Smooth muscle cell (in vitro differentiated cells): ENCODE measurements around the gene ACADL. TPM values are rescaled to one million over a fixed set of nuclear protein-coding genes. Genes with fewer than 3 reads are reported as not detected.

ENCODE experiments used
- DNase-seq: peaks from one replicate; lab custom pipeline; 2025; ENCODE audit not compliant: unreplicated experiment; lab: John Stamatoyannopoulos, UW
- H2AFZ ChIP-seq: fragments of 200-600 bp; sonication (generic); 2 replicates; pipeline ENCODE4 v1.6.0; 2016; ENCODE audit warnings: antibody characterized with exemption, low read depth, mild to moderate bottlenecking
- H3F3A ChIP-seq: fragments of 200-600 bp; sonication (generic); 2 replicates; pipeline ENCODE4 v1.6.0; 2017; ENCODE audit warnings: antibody characterized with exemption, low read depth
- H3K27ac ChIP-seq: fragments of 200-600 bp; sonication (generic); 2 replicates; pipeline ENCODE4 v1.5.1; 2016; ENCODE audit warnings: low read depth, mild to moderate bottlenecking
- H3K27me3 ChIP-seq: fragments of 200-600 bp; sonication (generic); 2 replicates; pipeline ENCODE4 v1.6.1; 2016; ENCODE audit warnings: low read depth, mild to moderate bottlenecking
- H3K36me3 ChIP-seq: fragments of 200-600 bp; sonication (generic); 2 replicates; pipeline ENCODE4 v1.5.1; 2016; ENCODE audit warnings: low read depth
- H3K4me1 ChIP-seq: fragments of 200-600 bp; sonication (generic); 2 replicates; pipeline ENCODE4 v1.5.1; 2016; ENCODE audit warnings: low read depth
- H3K4me2 ChIP-seq: fragments of 200-600 bp; sonication (generic); 2 replicates; pipeline ENCODE4 v1.6.0; 2016; ENCODE audit warnings: mild to moderate bottlenecking
- H3K4me3 ChIP-seq: fragments of 200-600 bp; sonication (generic); 2 replicates; pipeline ENCODE4 v1.5.1; 2016; ENCODE audit warnings: mild to moderate bottlenecking
- H3K79me2 ChIP-seq: fragments of 200-600 bp; sonication (generic); 2 replicates; pipeline ENCODE4 v1.6.0; 2016; ENCODE audit warnings: low read depth, mild to moderate bottlenecking
- H3K9ac ChIP-seq: fragments of 200-600 bp; sonication (generic); 2 replicates; pipeline ENCODE4 v1.6.0; 2016; ENCODE audit warnings: low read depth
- H3K9me3 ChIP-seq: fragments of 200-600 bp; sonication (generic); replicated peaks from 2 replicates; pipeline ENCODE4 v1.5.1; 2016; ENCODE audit warnings: low read depth
- H4K20me1 ChIP-seq: fragments of 200-600 bp; sonication (generic); 2 replicates; pipeline ENCODE4 v1.6.0; 2016; ENCODE audit warnings: low read depth
- CTCF ChIP-seq: fragments of 200-600 bp; sonication (generic); IDR thresholded peaks from 2 replicates; pipeline ENCODE4 v1.5.1; 2017; ENCODE audit warnings: borderline replicate concordance, mild to moderate bottlenecking, antibody characterized with exemption; ENCODE audit not compliant: insufficient read depth, poor library complexity, severe bottlenecking
- WGBS: methylation state at CpG from one replicate; pipeline ENCODE4 v1.1.7; 2016; ENCODE audit warnings: low lambda C conversion rate; 5-methylcytosine and 5-hydroxymethylcytosine counted together
- polyA plus RNA-seq: library from polyadenylated mRNA; unstranded; fragments of >200 nt; fragmentation: Nextera tagmentation; extraction: Ambion mirVana; gene quantifications from 2 replicates; pipeline ENCODE4 v1.2.1, GENCODE V29; 2016
- total RNA-seq: library from RNA; depleted of rRNA; stranded (reverse); fragments of >200 nt; gene quantifications from 2 replicates; pipeline ENCODE4 v1.2.3, GENCODE V29; 2014

The ACADL gene
- total and polyA plus RNA-seq, 2 experiments from 2014 or later, result 1.3 to 6.2 TPM

- Histone ChIP-seq H4K20me1 (peaks cover 15% of the 10 kb centered on the region), H3K9me3 (no peaks in the 10 kb centered on the region), H3K4me3 (no peak overlapping the region), H3K79me2 (peaks cover 71% of the 10 kb centered on the region), H3K9ac (no peak overlapping the region), H3K4me2 (no peak overlapping the region), H3K27ac (no peak overlapping the region), H3K27me3 (no peaks in the 10 kb centered on the region), H2AFZ (no peak overlapping the region), H3K36me3 (no peaks in the 10 kb centered on the region), H3K4me1 (peaks cover 11% of the 10 kb centered on the region), H3F3A (no peaks in the 10 kb centered on the region)
- no peak for TF ChIP-seq CTCF
- WGBS, result 60% methylated on average over 6 of the region's 6 CpGs
- DNase-seq, result no peak
Observed at GRCh38 chr2:210162466-210163124, 62.7 kb downstream of the ACADL start.

DNA sequence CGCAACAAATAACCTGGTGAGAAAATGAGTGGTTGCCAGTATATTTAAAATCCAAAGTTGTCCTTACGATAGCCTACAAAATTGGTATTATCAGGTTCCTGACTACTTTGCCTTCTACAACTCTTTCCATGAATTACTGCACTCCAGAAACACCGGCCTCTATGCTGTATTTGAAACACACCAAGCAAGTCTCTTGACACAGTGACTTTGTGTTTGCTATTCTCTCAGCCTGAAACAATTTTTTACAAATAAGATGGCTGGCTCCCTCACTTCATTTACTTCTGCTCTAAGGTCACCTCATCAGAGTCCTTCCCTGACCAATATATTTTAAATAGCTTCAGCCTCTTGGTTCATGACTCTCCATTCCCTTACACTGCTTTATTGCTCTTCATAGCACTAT is 66.2 kb downstream of the ACADL start:
- peaks cover 60% of the 10 kb centered on the region for H3K79me2 ChIP-seq
- no peaks in the 10 kb centered on the region for H3K4me1 ChIP-seq
- peaks cover 31% of the 10 kb centered on the region for H4K20me1 ChIP-seq
- H3F3A ChIP-seq, result no peaks in the 10 kb centered on the region
- no peak overlapping the region for H3K9ac ChIP-seq
- H3K9me3 ChIP-seq, result no peaks in the 10 kb centered on the region
- peaks cover 4% of the 10 kb centered on the region for H3K36me3 ChIP-seq
- H3K4me3 ChIP-seq, result no peak overlapping the region
- 98% methylated on average over 3 of the region's 3 CpGs for WGBS
- H2AFZ ChIP-seq, result no peak overlapping the region
- TF ChIP-seq CTCF, result no peak
- no peak overlapping the region for H3K27ac ChIP-seq
- no peak overlapping the region for H3K4me2 ChIP-seq
- no peak for DNase-seq
- H3K27me3 ChIP-seq, result no peaks in the 10 kb centered on the region

- H3K4me1 ChIP-seq, result no peaks in the 10 kb centered on the region
- H3K9ac ChIP-seq, result no peak overlapping the region
- peaks cover 31% of the 10 kb centered on the region for H4K20me1 ChIP-seq
- no peaks in the 10 kb centered on the region for H3F3A ChIP-seq
- no peak overlapping the region for H3K4me3 ChIP-seq
- no peak for TF ChIP-seq CTCF
- WGBS, result 96% methylated on average over 2 of the region's 2 CpGs
- H3K79me2 ChIP-seq, result peaks cover 52% of the 10 kb centered on the region
- H2AFZ ChIP-seq, result no peak overlapping the region
- peaks cover 4% of the 10 kb centered on the region for H3K36me3 ChIP-seq
- H3K9me3 ChIP-seq, result no peaks in the 10 kb centered on the region
- no peak overlapping the region for H3K4me2 ChIP-seq
- no peak overlapping the region for H3K27ac ChIP-seq
- DNase-seq, result no peak
- H3K27me3 ChIP-seq, result no peaks in the 10 kb centered on the region
Observed at GRCh38 chr2:210158236-210158635, 67.0 kb downstream of the ACADL start.

DNA sequence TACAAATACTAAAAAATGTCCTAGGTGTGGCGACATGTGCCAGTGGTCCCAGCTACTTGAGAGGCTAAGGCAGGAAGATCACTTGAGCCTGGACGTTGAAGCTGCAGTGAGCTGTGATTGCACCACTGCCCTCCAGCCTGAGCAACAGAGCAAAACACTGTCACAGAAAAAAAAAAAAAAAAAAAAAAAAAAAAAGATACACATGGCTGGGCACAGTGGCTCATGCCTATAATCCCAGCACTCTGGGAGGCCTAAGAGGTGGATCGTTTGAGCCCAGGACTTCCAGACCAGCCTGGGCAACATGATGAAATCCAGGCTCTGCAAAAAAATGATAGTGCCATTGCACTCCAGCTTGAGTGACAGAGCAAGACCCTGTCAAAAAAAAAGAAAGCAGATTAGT is 67.7 kb downstream of the ACADL start:
- no peak overlapping the region for H3K4me2 ChIP-seq
- 79% methylated on average over 3 of the region's 3 CpGs for WGBS
- H3K27ac ChIP-seq, result no peak overlapping the region
- DNase-seq, result no peak
- no peak overlapping the region for H3K4me3 ChIP-seq
- no peak overlapping the region for H3K9ac ChIP-seq
- peaks cover 29% of the 10 kb centered on the region for H4K20me1 ChIP-seq
- peaks cover 4% of the 10 kb centered on the region for H3K36me3 ChIP-seq
- H3K4me1 ChIP-seq, result no peaks in the 10 kb centered on the region
- H3K79me2 ChIP-seq, result peaks cover 45% of the 10 kb centered on the region
- no peak overlapping the region for H2AFZ ChIP-seq
- no peaks in the 10 kb centered on the region for H3F3A ChIP-seq
- H3K9me3 ChIP-seq, result no peaks in the 10 kb centered on the region
- H3K27me3 ChIP-seq, result no peaks in the 10 kb centered on the region
- no peak for TF ChIP-seq CTCF
